Neuronal stem cell (in vitro differentiated cells): ENCODE data around the gene FCMR.

Source experiments
- DNase-seq: peaks from one replicate; pipeline ENCODE4 v3.0.0-alpha.2; 2013; ENCODE audit warnings: low spot score
- H2AFZ ChIP-seq: one replicate; pipeline ENCODE4 v1.6.1; 2013; ENCODE audit warnings: mild to moderate bottlenecking, low read length, inconsistent platforms
- H2AK5ac ChIP-seq: 2 replicates; pipeline ENCODE4 v1.6.1; 2013; ENCODE audit warnings: low read depth, mild to moderate bottlenecking, inconsistent platforms, low read length, moderate library complexity, mixed read lengths
- H2BK120ac ChIP-seq: 2 replicates; pipeline ENCODE4 v1.6.1; 2013; ENCODE audit warnings: low read depth, mild to moderate bottlenecking, inconsistent platforms, low read length, moderate library complexity, mixed read lengths
- H2BK12ac ChIP-seq: one replicate; pipeline ENCODE4 v1.6.1; 2013; ENCODE audit warnings: low read length, inconsistent platforms
- H2BK15ac ChIP-seq: 2 replicates; pipeline ENCODE4 v1.6.1; 2013; ENCODE audit warnings: mild to moderate bottlenecking, low read length, inconsistent platforms, mixed read lengths
- H2BK5ac ChIP-seq: one replicate; pipeline ENCODE4 v1.6.1; 2013; ENCODE audit warnings: inconsistent platforms, mild to moderate bottlenecking, low read length, moderate library complexity
- H3K14ac ChIP-seq: one replicate; pipeline ENCODE4 v1.6.1; 2013; ENCODE audit warnings: low read length, inconsistent platforms
- H3K18ac ChIP-seq: 2 replicates; pipeline ENCODE4 v1.6.1; 2013; ENCODE audit warnings: low read length, inconsistent platforms
- H3K23ac ChIP-seq: 2 replicates; pipeline ENCODE4 v1.6.1; 2013; ENCODE audit warnings: low read depth, mild to moderate bottlenecking, mixed read lengths, low read length, inconsistent platforms; ENCODE audit not compliant: poor library complexity
- H3K27ac ChIP-seq: replicated peaks from 3 replicates; pipeline ENCODE4 v1.5.1; 2013; ENCODE audit warnings: low read length, inconsistent platforms
- H3K27me3 ChIP-seq, 3 experiments: 2 replicates each; pipeline ENCODE4 v1.6.1; 2013; ENCODE audit warnings: low read length in 3 of 3, mild to moderate bottlenecking in 2 of 3, inconsistent platforms in 1 of 3, low read depth in 1 of 3, mixed read lengths in 1 of 3, moderate library complexity in 1 of 3; ENCODE audit not compliant: control insufficient read depth in 3 of 3, insufficient read depth in 3 of 3
- H3K36me3 ChIP-seq, 2 donors: replicated peaks in 1 of 2; 2 replicates each; pipeline ENCODE4 v1.6.1; 2013; ENCODE audit warnings: low read length in 2 of 2; ENCODE audit not compliant: control insufficient read depth in 2 of 2, insufficient read depth in 2 of 2
- H3K4ac ChIP-seq: 2 replicates; pipeline ENCODE4 v1.6.1; 2013; ENCODE audit warnings: inconsistent platforms, mild to moderate bottlenecking, low read length, moderate library complexity
- H3K4me1 ChIP-seq, 2 donors: 1 replicate in 1 of 2; 2 replicates in 1 of 2; pipeline ENCODE4 v1.6.1; 2013; ENCODE audit warnings: low read length in 2 of 2, low read depth in 1 of 2; ENCODE audit not compliant: control insufficient read depth in 2 of 2, insufficient read depth in 1 of 2
- H3K4me2 ChIP-seq: one replicate; pipeline ENCODE4 v1.6.1; 2013; ENCODE audit warnings: mild to moderate bottlenecking, low read length, inconsistent platforms; ENCODE audit not compliant: insufficient read depth, poor library complexity, severe bottlenecking
- H3K4me3 ChIP-seq, 2 donors: 2 replicates each; pipeline ENCODE4 v1.5.1; 2013; ENCODE audit warnings: low read length in 2 of 2, mild to moderate bottlenecking in 2 of 2, inconsistent platforms in 1 of 2, moderate library complexity in 1 of 2
- H3K79me1 ChIP-seq: one replicate; pipeline ENCODE4 v1.6.1; 2013; ENCODE audit warnings: low read depth, mild to moderate bottlenecking, inconsistent platforms, low read length, moderate library complexity
- H3K9ac ChIP-seq: one replicate; pipeline ENCODE4 v1.6.1; 2013; ENCODE audit warnings: mild to moderate bottlenecking, low read depth, low read length, inconsistent platforms; ENCODE audit not compliant: poor library complexity
- H3K9me3 ChIP-seq, 2 donors: replicated peaks in 1 of 2; 2 replicates each; pipeline versions ENCODE3 to v1.6.1; 2013; ENCODE audit warnings: low read length in 2 of 2, mild to moderate bottlenecking in 2 of 2, inconsistent platforms in 1 of 2, low read depth in 1 of 2, mixed read lengths in 1 of 2, moderate library complexity in 1 of 2; ENCODE audit not compliant: control insufficient read depth in 2 of 2, insufficient read depth in 1 of 2
- H4K8ac ChIP-seq: one replicate; pipeline ENCODE4 v1.6.1; 2013; ENCODE audit warnings: low read depth, mild to moderate bottlenecking, inconsistent platforms, low read length, moderate library complexity
- H4K91ac ChIP-seq: one replicate; pipeline ENCODE4 v1.6.1; 2013; ENCODE audit warnings: low read length, low read depth, mild to moderate bottlenecking, inconsistent platforms; ENCODE audit not compliant: poor library complexity
- WGBS, 2 donors: extraction: QIAGEN DNeasy Blood & Tissue Kit; methylation state at CpG; one replicate each; pipeline ENCODE4 v1.1.7; 2013; ENCODE audit warnings: missing lambda C conversion rate in 2 of 2, mixed read lengths in 1 of 2; ENCODE audit not compliant: insufficient read length in 2 of 2, insufficient replicate concordance in 1 of 2; ENCODE audit errors: extremely low coverage in 2 of 2; 5-methylcytosine and 5-hydroxymethylcytosine counted together

The FCMR gene

GRCh38 chr1:206953126-206953525 is 31.4 kb upstream of the FCMR start:
- Histone ChIP-seq H3K27me3 (peaks cover 0 to 23% (median 0%) of the 10 kb centered on the region in 3 experiments), H2AFZ (no peak overlapping the region), H3K79me1 (no peaks in the 10 kb centered on the region), H3K9me3 (no peaks in the 10 kb centered on the region), H3K23ac (no peak overlapping the region), H3K27ac (no peak overlapping the region), H4K8ac (no peak overlapping the region), H2BK5ac (no peak overlapping the region), H3K4me1 (peaks cover 3 to 6% of the 10 kb centered on the region in 2 donors), H2BK12ac (no peak overlapping the region), H3K36me3 (no peaks in the 10 kb centered on the region), H3K18ac (no peak overlapping the region), H3K4ac (no peak overlapping the region), H3K9ac (no peak overlapping the region), H3K4me3 (no peak overlapping the region), H2BK15ac (no peak overlapping the region), H3K4me2 (no peak overlapping the region), H3K14ac (no peak overlapping the region), H2BK120ac (no peak overlapping the region), H4K91ac (no peak overlapping the region), H2AK5ac (no peak overlapping the region)
- no CpG with 5 or more reads among the region's 3 CpGs for WGBS, 2 donors
- no peak for DNase-seq

- Histone ChIP-seq H4K91ac (no peak overlapping the region), H3K27ac (no peak overlapping the region), H3K4me3 (no peak overlapping the region), H3K18ac (no peak overlapping the region), H3K4me2 (no peak overlapping the region), H2BK120ac (no peak overlapping the region), H4K8ac (no peak overlapping the region), H3K4me1 (peaks cover 3 to 6% of the 10 kb centered on the region in 2 donors), H3K4ac (no peak overlapping the region), H2BK15ac (no peak overlapping the region), H2AFZ (no peak overlapping the region), H2BK12ac (no peak overlapping the region), H3K27me3 (peaks cover 0 to 23% (median 0%) of the 10 kb centered on the region in 3 experiments), H3K14ac (no peak overlapping the region), H3K23ac (no peak overlapping the region), H2BK5ac (no peak overlapping the region), H3K9ac (no peak overlapping the region), H2AK5ac (no peak overlapping the region), H3K36me3 (no peaks in the 10 kb centered on the region), H3K9me3 (no peaks in the 10 kb centered on the region), H3K79me1 (no peaks in the 10 kb centered on the region)
- no CpG with 5 or more reads among the region's 4 CpGs for WGBS, 2 donors
- DNase-seq = no peak
Observed at GRCh38 chr1:206952171-206952570, 30.4 kb upstream of the FCMR start.

GRCh38 chr1:206951318-206952100 is 29.8 kb upstream of the FCMR start:
- H3K4me3 ChIP-seq = no peak overlapping the region
- no CpG with 5 or more reads among the region's 4 CpGs for WGBS, 2 donors
- H3K9me3 ChIP-seq = no peaks in the 10 kb centered on the region
- no peak overlapping the region for H2BK120ac ChIP-seq
- H3K4me2 ChIP-seq = no peak overlapping the region
- H3K14ac ChIP-seq = no peak overlapping the region
- no peak overlapping the region for H2BK5ac ChIP-seq
- no peaks in the 10 kb centered on the region for H3K36me3 ChIP-seq
- no peak overlapping the region for H4K8ac ChIP-seq
- no peak overlapping the region for H2BK12ac ChIP-seq
- H3K27me3 ChIP-seq = peaks cover 0 to 21% (median 0%) of the 10 kb centered on the region in 3 experiments
- no peak overlapping the region for H3K4ac ChIP-seq
- H4K91ac ChIP-seq = no peak overlapping the region
- no peak overlapping the region for H2AK5ac ChIP-seq
- no peaks in the 10 kb centered on the region for H3K79me1 ChIP-seq
- no peak overlapping the region for H3K23ac ChIP-seq
- H2AFZ ChIP-seq = no peak overlapping the region
- H3K9ac ChIP-seq = no peak overlapping the region
- H3K18ac ChIP-seq = no peak overlapping the region
- H3K4me1 ChIP-seq = peaks cover 3 to 6% of the 10 kb centered on the region in 2 donors
- H3K27ac ChIP-seq = no peak overlapping the region
- no peak for DNase-seq
- H2BK15ac ChIP-seq = no peak overlapping the region

GRCh38 chr1:206949641-206950040 is 27.9 kb upstream of the FCMR start:
- no CpG with 5 or more reads among the region's 5 CpGs for WGBS, 2 donors
- H3K27me3 ChIP-seq = peaks cover 0 to 16% (median 0%) of the 10 kb centered on the region in 3 experiments

More at GRCh38 chr1:206949641-206950040, 27.9 kb upstream of the FCMR start:
- H2BK120ac ChIP-seq = no peak overlapping the region
- no peak overlapping the region for H2BK12ac ChIP-seq
- H3K27ac ChIP-seq = no peak overlapping the region
- no peak overlapping the region for H2BK5ac ChIP-seq
- H3K23ac ChIP-seq = no peak overlapping the region
- H3K9me3 ChIP-seq = no peaks in the 10 kb centered on the region
- no peak overlapping the region for H2BK15ac ChIP-seq
- no peak overlapping the region for H4K91ac ChIP-seq
- no peak overlapping the region for H3K18ac ChIP-seq
- no peaks in the 10 kb centered on the region for H3K36me3 ChIP-seq
- no peak overlapping the region for H3K4me3 ChIP-seq
- no peak for DNase-seq
- no peaks in the 10 kb centered on the region for H3K79me1 ChIP-seq
- no peak overlapping the region for H3K4me2 ChIP-seq
- H3K9ac ChIP-seq = no peak overlapping the region
- H2AK5ac ChIP-seq = no peak overlapping the region
- H2AFZ ChIP-seq = no peak overlapping the region
- H3K14ac ChIP-seq = no peak overlapping the region
- H3K4ac ChIP-seq = no peak overlapping the region
- H4K8ac ChIP-seq = no peak overlapping the region
- no peaks in the 10 kb centered on the region for H3K4me1 ChIP-seq
